Ectodermal cell (in vitro differentiated cells): Measurements from ENCODE around the gene CADM2.

Experiments used
- H3K27ac ChIP-seq: 2 replicates; pipeline ENCODE4 v1.7.0; 2013; ENCODE audit warnings: mild to moderate bottlenecking, low read depth, low read length; ENCODE audit not compliant: insufficient read depth, poor library complexity, severe bottlenecking
- H3K27me3 ChIP-seq: 2 replicates; pipeline ENCODE4 v1.7.0; 2013; ENCODE audit warnings: mild to moderate bottlenecking, low read length; ENCODE audit not compliant: insufficient read depth, control insufficient read depth, poor library complexity, severe bottlenecking
- H3K36me3 ChIP-seq: one replicate; pipeline ENCODE4 v1.7.0; 2013; ENCODE audit warnings: low read length; ENCODE audit not compliant: control insufficient read depth, insufficient read depth
- H3K4me1 ChIP-seq: one replicate; pipeline ENCODE4 v1.7.0; 2013; ENCODE audit warnings: low read length; ENCODE audit not compliant: control insufficient read depth, insufficient read depth
- H3K4me3 ChIP-seq: 2 replicates; pipeline ENCODE4 v1.7.0; 2013; ENCODE audit warnings: low read depth, low read length, control low read depth; ENCODE audit not compliant: insufficient read depth
- H3K9me3 ChIP-seq: 2 replicates; pipeline ENCODE4 v1.7.0; 2013; ENCODE audit warnings: mild to moderate bottlenecking, low read length, moderate library complexity; ENCODE audit not compliant: control insufficient read depth
- WGBS, 2 experiments: methylation state at CpG; one replicate each; pipeline ENCODE4 v1.1.7; 2013; ENCODE audit warnings: missing lambda C conversion rate in 2 of 2; 5-methylcytosine and 5-hydroxymethylcytosine counted together

The CADM2 gene

DNA sequence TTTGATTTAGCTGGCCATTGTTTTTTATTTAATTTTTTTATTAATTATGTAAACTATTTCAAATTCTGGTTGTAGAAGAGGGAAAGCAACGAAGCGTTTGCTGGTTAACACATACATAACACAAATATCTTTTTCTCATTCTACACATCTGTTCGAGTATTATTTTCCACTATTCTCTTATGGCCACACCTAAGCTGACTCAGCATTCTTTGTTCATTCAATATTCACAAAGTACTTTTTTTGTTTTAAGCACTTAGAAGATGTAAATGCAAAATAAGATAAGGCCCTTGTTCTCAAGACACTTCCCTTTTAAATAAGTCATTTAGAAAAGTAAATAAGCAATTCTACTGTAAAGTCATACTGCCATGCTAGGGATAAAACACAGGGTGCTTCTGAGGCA is 45.4 kb downstream of the CADM2 start:
- WGBS, 2 experiments, result 83 to 90% methylated on average over 2 to 3 of the region's 3 CpGs
- H3K4me1 ChIP-seq, result no peaks in the 10 kb centered on the region
- H3K27ac ChIP-seq, result no peak overlapping the region
- no peak overlapping the region for H3K4me3 ChIP-seq
- H3K27me3 ChIP-seq, result no peaks in the 10 kb centered on the region
- no peaks in the 10 kb centered on the region for H3K9me3 ChIP-seq
- no peaks in the 10 kb centered on the region for H3K36me3 ChIP-seq

DNA sequence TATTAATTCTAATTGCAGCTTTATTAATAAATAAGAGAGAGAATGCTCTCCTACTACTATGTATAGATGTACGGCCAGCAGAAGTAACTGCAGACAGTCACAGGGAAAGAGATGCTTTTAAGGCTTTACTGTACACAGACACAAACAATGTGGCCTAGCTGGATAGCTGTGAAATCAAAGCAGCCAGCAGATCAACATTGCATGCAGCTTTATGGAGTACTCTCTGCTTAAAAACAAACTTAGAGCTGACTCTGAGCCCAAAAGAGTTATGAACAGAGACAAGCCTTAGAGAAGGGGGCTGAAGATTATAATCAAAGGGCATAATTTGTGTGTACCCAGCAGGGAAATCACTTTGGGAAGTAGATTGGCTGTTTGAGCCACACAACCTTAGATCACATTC is 47.2 kb downstream of the CADM2 start:
- Histone ChIP-seq H3K36me3 (no peaks in the 10 kb centered on the region), H3K4me1 (no peaks in the 10 kb centered on the region), H3K9me3 (no peaks in the 10 kb centered on the region), H3K4me3 (no peak overlapping the region), H3K27ac (no peak overlapping the region), H3K27me3 (no peaks in the 10 kb centered on the region)
- WGBS, 2 experiments, result 63 to 91% methylated on average over 1 of the region's 1 CpG

DNA sequence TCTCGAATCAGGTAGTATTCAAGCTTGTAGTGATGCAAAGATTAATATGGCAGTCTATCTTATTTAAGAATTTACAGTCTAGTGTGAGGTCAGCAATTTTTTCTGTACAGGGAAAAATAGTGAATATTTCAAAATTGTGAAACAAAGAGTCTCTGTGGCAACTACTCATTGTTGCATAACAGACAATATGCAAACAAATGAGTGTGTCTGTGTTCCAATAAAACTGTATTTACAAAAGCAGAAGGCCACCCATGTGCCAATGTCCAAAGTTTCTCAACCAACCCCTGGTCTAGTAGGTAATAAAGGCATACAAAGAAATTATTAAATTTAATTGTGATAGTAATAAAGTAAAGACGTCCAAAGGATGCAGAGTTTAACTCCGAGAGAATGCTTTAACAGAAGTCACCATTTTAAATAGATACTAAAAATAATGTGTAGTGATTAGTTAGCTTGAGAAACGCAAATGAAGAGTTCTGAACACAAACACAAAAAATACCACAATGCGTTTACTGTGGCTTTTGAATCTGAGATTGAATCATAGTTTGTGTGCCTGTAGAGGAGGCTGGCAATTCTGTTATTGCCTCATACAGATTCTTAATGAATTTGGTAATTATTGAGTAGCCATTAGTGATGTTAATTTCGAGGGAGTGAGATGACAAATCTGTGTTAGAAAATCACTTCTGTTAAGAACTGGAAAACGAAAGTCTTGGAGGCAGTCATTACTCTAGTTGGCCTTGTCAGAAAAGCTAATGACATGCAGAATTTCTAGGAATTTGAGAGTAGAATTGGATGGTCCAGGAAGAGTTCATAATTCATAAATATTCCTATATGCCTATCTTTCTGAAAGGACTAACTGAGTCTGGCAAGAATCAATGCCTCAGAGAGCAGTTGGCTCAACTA is 48.7 kb downstream of the CADM2 start:
- Histone ChIP-seq H3K9me3 (no peaks in the 10 kb centered on the region), H3K36me3 (no peaks in the 10 kb centered on the region), H3K27me3 (no peaks in the 10 kb centered on the region), H3K4me3 (no peak overlapping the region), H3K4me1 (no peaks in the 10 kb centered on the region), H3K27ac (no peak overlapping the region)
- 89 to 91% methylated on average over 3 to 5 of the region's 7 CpGs for WGBS, 2 experiments

DNA sequence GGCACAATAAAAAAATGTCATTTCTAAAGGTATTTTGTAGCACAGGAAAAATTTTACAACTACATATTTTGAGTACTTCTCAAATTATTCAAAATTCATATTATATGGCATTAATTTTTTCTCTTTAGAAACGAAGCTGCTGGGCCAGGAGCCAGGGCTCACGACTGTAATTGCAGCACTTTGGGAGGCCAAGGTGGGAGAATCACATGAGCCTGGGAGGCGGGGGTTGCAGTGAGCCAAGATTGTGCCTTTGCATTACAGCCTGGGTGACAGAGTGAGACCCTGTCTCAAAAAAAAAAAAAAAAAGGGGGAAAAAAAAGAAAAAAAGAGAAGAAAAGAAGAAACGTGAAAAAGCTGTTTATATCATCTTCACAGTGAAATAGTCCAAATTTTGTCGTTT is 62.0 kb downstream of the CADM2 start:
- Histone ChIP-seq H3K36me3 (no peaks in the 10 kb centered on the region), H3K27me3 (no peaks in the 10 kb centered on the region), H3K27ac (no peak overlapping the region), H3K4me3 (no peak overlapping the region), H3K4me1 (no peaks in the 10 kb centered on the region), H3K9me3 (no peaks in the 10 kb centered on the region)
- 82 to 84% methylated on average over 5 of the region's 5 CpGs for WGBS, 2 experiments

DNA sequence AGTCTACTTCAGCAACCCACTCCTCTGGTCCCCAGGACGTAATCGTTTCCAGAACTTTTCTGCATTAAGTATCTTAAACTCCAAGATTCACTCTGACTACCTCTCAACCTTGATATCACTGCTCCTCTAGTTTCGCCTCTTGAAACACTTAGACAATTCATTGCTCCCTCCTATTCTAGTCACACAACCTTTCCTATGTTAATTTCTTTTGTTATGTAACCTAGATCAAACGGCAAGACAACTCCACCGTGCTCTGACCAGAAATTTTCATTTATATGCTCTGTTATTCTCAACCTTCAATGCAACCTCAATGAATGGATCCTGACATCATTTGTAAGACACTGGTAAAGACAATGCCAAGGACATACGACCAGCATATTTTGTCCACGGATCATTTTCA is 71.3 kb downstream of the CADM2 start:
- Histone ChIP-seq H3K4me3 (no peak overlapping the region), H3K36me3 (no peaks in the 10 kb centered on the region), H3K9me3 (no peaks in the 10 kb centered on the region), H3K4me1 (no peaks in the 10 kb centered on the region), H3K27ac (no peak overlapping the region), H3K27me3 (no peaks in the 10 kb centered on the region)
- whole genome bisulfite sequencing, 2 experiments, result 65 to 70% methylated on average over 7 of the region's 7 CpGs

DNA sequence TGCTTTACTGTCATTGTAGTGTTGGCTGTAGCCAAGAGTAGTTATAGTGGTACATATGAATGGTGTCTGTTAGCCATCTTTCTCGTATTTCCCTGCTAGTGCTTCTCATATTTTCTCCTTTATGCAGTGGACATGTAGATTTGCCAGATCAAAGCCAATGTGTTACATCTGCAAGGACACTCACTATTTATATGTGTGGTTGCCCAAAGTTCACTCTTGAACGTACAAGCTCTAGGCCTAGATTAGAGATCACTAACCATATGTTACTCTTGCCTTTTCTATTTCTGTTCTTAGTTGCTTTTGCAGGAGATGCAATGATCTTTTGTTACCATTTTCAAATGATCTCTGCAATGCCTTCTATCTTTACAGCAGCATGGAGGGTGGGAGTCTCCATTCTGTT is 78.4 kb downstream of the CADM2 start:
- no peaks in the 10 kb centered on the region for H3K27me3 ChIP-seq
- H3K36me3 ChIP-seq, result no peaks in the 10 kb centered on the region
- no peaks in the 10 kb centered on the region for H3K4me1 ChIP-seq
- H3K9me3 ChIP-seq, result no peaks in the 10 kb centered on the region
- no peak overlapping the region for H3K27ac ChIP-seq
- WGBS, 2 experiments, result 94 to 96% methylated on average over 2 of the region's 2 CpGs
- H3K4me3 ChIP-seq, result no peak overlapping the region

DNA sequence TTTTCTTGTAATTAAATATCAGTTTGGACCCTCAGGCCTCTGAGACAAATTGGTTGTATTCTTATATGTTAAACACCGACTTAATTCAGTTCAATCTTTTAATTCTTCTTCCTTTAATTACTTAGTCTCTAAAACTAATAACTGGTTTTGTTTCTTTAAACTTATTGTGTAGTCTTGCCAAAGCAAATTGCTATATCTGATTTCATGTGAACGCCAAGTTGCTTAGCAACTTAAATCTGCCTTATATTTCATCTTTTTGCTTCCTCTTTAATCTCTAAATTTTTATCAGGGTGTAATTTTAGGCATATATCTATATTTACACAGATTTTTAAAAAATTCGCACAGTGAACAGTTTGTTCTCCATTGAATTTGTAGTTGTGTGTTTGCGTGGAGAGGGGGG is 82.2 kb downstream of the CADM2 start:
- Histone ChIP-seq H3K36me3 (no peaks in the 10 kb centered on the region), H3K4me1 (no peaks in the 10 kb centered on the region), H3K27me3 (no peaks in the 10 kb centered on the region), H3K4me3 (no peak overlapping the region), H3K9me3 (no peaks in the 10 kb centered on the region), H3K27ac (no peak overlapping the region)
- 97 to 100% methylated on average over 2 of the region's 4 CpGs for WGBS, 2 experiments

DNA sequence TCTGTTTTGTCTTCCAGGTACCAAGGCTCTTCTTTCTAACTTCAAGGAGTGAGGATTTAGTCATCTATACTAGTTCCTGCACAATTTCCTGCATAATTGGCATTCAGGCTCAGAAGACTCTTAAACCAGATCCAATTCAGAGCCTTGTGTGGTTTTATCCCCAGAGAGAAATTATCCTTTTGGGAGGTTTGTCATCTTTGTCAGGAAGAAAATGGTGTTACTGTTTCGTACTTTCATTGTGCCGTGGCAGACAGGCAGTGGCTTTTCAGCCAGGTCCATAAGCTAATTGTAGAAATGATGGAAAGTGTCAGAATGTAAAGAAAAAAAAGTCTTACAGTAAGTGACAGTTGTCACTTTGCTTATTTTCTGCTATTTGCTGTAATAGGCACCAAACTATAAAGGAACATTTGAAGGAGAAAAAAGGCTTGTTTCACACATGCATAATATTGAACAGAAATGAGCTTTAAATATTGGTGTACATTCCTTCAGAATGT is 82.8 kb downstream of the CADM2 start:
- Histone ChIP-seq H3K4me3 (no peak overlapping the region), H3K9me3 (no peaks in the 10 kb centered on the region), H3K27ac (no peak overlapping the region), H3K36me3 (no peaks in the 10 kb centered on the region), H3K27me3 (no peaks in the 10 kb centered on the region), H3K4me1 (no peaks in the 10 kb centered on the region)
- WGBS, 2 experiments, result 96 to 98% methylated on average over 2 of the region's 2 CpGs

DNA sequence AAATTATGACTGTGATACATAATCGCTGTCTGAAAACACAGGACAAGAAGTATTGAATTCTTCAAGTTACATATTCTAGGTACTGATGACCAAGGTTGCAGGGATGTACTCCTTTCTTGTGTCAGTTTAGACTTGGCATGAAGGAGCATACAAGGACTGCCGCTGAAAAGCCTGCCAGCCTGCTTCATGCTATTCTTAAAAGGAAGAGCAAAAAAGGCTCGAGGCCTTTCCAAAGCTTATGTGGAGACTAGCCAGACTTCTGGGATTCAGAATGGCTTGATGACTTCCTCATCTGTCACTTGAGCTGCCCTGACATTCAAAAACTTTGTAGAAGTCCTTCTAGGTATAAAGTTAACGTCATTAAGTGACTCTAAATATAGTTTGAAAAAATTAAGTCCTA is 92.0 kb downstream of the CADM2 start:
- Histone ChIP-seq H3K27ac (no peak overlapping the region), H3K36me3 (no peaks in the 10 kb centered on the region)
- 92 to 94% methylated on average over 3 to 4 of the region's 4 CpGs for whole genome bisulfite sequencing, 2 experiments

DNA sequence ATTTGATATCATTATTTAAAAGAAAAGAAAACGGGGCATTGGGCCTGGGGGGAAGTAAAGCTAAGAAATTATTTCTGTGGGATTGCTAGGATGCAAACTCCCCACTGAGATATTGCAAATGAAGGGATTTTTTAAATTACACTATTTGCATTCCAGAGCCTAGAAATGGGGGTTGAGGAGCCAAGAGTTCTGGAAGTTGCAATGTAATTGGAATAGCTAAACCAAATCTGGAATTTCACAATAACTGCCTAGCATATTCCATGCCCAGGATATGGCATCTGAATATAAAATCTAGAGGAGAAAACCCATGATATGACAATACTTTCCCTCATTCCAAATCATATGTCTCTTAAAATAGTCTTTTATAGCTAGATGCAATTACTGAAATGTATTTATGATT is 93.0 kb downstream of the CADM2 start:
- no peaks in the 10 kb centered on the region for H3K4me1 ChIP-seq
- H3K4me3 ChIP-seq, result no peak overlapping the region
- WGBS, 2 experiments, result 88% methylated on average over 1 of the region's 1 CpG; no CpG with 5 or more reads in 1 of the 2 experiments
- no peaks in the 10 kb centered on the region for H3K36me3 ChIP-seq
- no peaks in the 10 kb centered on the region for H3K9me3 ChIP-seq
- no peak overlapping the region for H3K27ac ChIP-seq
- no peaks in the 10 kb centered on the region for H3K27me3 ChIP-seq

More for the DNA sequence above, 92.0 kb downstream of the CADM2 start:
- Histone ChIP-seq H3K9me3 (no peaks in the 10 kb centered on the region), H3K4me3 (no peak overlapping the region), H3K27me3 (no peaks in the 10 kb centered on the region), H3K4me1 (no peaks in the 10 kb centered on the region)
